Measurements from ENCODE around the gene SLC9A7. TPM values are rescaled to one million over a fixed set of nuclear protein-coding genes. Genes with fewer than 3 reads are reported as not detected.
A peak's percentile ranks its signal among the peaks of the same experiment; 100 is the strongest.

Gene SLC9A7
- polyA plus RNA-seq, 1 experiment, result 15.3 TPM

DNA sequence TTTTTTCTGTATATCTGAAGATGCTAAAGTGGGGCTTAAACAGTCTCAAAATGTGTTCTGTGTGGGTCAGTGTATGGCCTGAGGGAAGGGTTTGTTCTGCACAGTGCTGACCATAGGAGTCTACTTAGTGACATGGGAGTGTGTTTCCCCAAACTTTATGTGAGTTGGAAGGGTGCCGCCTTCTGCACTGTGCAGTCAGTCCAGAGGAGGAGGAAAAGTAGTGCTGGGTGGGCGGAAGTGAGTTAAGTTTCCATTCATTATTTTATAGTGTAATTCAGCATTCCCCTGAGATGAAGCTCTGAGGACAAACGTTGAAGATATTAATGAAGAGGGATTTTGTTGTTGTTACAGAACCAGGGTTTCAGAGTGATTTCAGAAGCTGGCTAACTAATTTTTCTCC, 182.5 kb downstream of the SLC9A7 start:
- Histone ChIP-seq H3K27ac (ENCODE audit: low read depth, low read length) (no peak overlapping the region), H3K4me3 (ENCODE audit: low read depth, low read length) (peak overlapping the region; percentile 27; the same call in 1 of the 2 replicates)
- POLR2A ChIA-PET, result interaction anchor here (0.5 to 0.6 kb wide), 2 partner anchors 179 to 768 kb away, joined by 3 to 5 read pairs; no protein-coding TSS in a partner anchor

DNA sequence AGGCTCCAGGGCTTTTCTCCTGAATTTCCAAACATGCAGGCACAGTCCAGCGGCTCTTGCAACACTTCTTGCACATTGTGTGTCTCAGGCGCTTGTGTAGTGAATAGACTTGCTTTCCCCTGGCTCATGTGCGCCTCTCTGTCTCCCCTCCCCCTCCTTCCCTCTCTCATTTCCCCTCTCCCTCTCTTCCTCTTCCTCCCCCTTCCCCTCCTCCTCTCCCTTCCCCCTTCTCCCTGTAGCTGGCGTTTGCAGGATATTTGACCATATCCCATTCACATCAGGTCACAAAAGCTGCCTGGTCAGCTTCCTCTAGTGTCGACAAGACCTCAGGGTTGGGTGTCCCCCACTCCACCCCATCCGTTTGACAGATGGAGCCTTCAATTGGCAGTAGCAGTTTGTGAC, 182.9 kb downstream of the SLC9A7 start:
- ChIA-PET CTCF (no interaction called here), POLR2A (interaction anchor here (0.6 kb wide), 1 partner anchor 768 kb away, joined by 3 read pairs; no protein-coding TSS in a partner anchor)
- no peaks in the 10 kb centered on the region for H3K9me3 ChIP-seq (ENCODE audit: control insufficient read depth, insufficient read depth, low read length)
- no peak for DNase-seq (ENCODE audit: low read depth, low spot score)
- no peaks in the 10 kb centered on the region for H3K27me3 ChIP-seq (ENCODE audit: control insufficient read depth, insufficient read depth, low read length)
- TF ChIP-seq, protein P1, sequence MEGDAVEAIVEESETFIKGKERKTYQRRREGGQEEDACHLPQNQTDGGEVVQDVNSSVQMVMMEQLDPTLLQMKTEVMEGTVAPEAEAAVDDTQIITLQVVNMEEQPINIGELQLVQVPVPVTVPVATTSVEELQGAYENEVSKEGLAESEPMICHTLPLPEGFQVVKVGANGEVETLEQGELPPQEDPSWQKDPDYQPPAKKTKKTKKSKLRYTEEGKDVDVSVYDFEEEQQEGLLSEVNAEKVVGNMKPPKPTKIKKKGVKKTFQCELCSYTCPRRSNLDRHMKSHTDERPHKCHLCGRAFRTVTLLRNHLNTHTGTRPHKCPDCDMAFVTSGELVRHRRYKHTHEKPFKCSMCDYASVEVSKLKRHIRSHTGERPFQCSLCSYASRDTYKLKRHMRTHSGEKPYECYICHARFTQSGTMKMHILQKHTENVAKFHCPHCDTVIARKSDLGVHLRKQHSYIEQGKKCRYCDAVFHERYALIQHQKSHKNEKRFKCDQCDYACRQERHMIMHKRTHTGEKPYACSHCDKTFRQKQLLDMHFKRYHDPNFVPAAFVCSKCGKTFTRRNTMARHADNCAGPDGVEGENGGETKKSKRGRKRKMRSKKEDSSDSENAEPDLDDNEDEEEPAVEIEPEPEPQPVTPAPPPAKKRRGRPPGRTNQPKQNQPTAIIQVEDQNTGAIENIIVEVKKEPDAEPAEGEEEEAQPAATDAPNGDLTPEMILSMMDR (IDR thresholded peaks at IDR 0.05; ENCODE audit: low read depth, low read length), result no peak
- H3K27ac ChIP-seq (ENCODE audit: low read depth, low read length), result no peak overlapping the region
- H3K4me3 ChIP-seq (ENCODE audit: low read depth, low read length), result peak overlapping the region; percentile 62

More for the DNA sequence above, 182.5 kb downstream of the SLC9A7 start:
- TF ChIP-seq, protein P1 (IDR thresholded peaks at IDR 0.05; ENCODE audit: low read depth, low read length), result no peak
- Histone ChIP-seq H3K27me3 (ENCODE audit: control insufficient read depth, insufficient read depth, low read length) (no peaks in the 10 kb centered on the region), H3K9me3 (ENCODE audit: control insufficient read depth, insufficient read depth, low read length) (no peaks in the 10 kb centered on the region)
- CTCF ChIA-PET, result no interaction called here
- no peak for DNase-seq (ENCODE audit: low read depth, low spot score)

DNA sequence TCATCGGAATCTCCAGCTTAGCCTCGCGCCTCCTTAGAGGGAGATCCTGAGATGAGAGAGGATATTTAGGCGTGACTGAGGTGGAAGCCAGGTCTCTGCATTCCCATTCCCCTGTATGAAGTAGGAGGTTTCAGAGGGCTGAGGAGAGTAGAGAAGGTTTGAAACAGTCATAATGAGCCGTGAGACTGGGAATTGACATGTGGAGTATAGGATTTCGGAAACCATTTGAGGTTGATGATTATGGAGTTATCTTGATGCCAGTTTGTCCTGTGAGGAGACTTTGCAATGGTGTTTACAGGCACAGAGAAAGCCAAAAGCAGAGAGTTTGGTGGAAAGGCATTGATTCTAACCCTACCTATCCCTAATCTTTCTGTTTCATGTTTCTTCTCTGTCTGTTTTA, 183.3 kb downstream of the SLC9A7 start:
- ChIA-PET POLR2A (interaction anchor here (0.6 kb wide), 1 partner anchor 767 kb away, joined by 3 read pairs; no protein-coding TSS in a partner anchor), CTCF (no interaction called here)
- Histone ChIP-seq H3K27ac (ENCODE audit: low read depth, low read length) (no peak overlapping the region), H3K9me3 (ENCODE audit: control insufficient read depth, insufficient read depth, low read length) (no peaks in the 10 kb centered on the region), H3K4me3 (ENCODE audit: low read depth, low read length) (peak overlapping the region; percentile 62), H3K27me3 (ENCODE audit: control insufficient read depth, insufficient read depth, low read length) (no peaks in the 10 kb centered on the region)
- TF ChIP-seq, protein P1 (IDR thresholded peaks at IDR 0.05; ENCODE audit: low read depth, low read length), result no peak
- DNase-seq (ENCODE audit: low read depth, low spot score), result no peak

DNA sequence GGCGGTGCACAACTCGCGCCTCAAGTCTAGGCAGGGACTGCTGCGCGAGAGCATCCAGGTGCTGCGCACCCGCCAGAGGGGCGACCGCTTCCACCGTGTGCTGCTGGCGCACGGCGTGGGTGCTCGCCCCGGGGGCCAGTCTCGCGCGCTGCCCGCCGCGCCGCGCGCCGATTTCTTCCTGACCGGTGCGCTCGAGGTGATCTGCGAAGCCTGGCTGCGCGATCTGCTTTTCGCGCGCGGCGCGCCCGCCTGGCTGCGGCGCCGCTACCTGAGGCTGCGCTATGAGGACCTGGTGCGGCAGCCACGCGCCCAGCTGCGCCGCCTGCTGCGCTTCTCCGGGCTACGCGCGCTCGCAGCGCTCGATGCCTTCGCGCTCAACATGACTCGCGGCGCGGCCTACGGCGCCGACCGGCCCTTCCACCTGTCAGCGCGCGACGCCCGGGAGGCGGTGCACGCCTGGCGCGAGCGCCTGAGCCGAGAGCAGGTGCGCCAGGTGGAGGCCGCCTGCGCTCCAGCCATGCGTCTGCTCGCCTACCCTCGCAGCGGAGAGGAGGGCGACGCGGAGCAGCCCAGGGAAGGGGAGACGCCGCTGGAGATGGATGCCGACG, 184.0 kb downstream of the SLC9A7 start:
- TF ChIP-seq, protein P1 (IDR thresholded peaks at IDR 0.05; ENCODE audit: low read depth, low read length), result no peak
- ChIA-PET CTCF (interaction anchor here (0.6 kb wide), 1 partner anchor 185 kb away, joined by 3 read pairs; no protein-coding TSS in a partner anchor), POLR2A (no interaction called here)
- no peak for DNase-seq (ENCODE audit: low read depth, low spot score)
- Histone ChIP-seq H3K4me3 (ENCODE audit: low read depth, low read length) (peak overlapping the region; percentile 62), H3K9me3 (ENCODE audit: control insufficient read depth, insufficient read depth, low read length) (no peaks in the 10 kb centered on the region), H3K27ac (ENCODE audit: low read depth, low read length) (no peak overlapping the region), H3K27me3 (ENCODE audit: control insufficient read depth, insufficient read depth, low read length) (no peaks in the 10 kb centered on the region)

All from AG04450 (cell line).